Measurements from ENCODE around the gene VARS2.

DNA sequence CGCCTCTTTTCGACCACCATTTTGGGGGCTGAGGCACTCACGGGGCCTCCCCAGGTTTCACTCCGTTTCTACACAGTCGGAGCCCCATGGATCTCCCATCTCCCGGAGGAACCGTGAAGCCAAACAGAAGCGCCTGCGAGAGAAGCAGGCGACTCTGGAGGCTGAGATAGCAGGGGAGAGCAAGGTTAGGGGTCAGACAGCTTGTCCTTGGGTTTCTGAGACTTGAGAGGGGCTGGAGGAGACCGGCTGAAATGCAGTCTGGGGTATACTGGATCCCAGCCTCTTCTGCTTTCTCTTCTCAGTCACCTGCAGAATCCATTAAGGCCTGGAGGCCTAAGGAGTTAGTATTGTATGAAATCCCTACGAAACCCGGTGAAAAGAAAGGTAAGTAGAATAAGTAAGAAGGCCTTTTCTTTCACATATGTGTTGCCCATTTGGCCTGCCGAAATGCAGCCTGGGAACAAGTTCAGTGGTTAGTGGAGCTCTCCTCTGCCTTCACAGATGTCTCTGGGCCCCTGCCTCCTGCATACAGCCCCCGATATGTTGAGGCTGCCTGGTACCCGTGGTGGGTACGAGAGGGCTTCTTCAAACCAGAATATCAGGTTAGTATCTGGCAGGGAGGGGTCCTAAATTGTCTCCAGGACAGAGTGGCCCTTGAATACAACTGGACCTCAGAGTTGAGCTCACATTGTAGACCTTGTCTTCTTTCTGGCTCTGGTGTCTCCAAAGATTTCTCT lies 984 bp downstream of the VARS2 start:
- TF ChIP-seq, protein P1, sequence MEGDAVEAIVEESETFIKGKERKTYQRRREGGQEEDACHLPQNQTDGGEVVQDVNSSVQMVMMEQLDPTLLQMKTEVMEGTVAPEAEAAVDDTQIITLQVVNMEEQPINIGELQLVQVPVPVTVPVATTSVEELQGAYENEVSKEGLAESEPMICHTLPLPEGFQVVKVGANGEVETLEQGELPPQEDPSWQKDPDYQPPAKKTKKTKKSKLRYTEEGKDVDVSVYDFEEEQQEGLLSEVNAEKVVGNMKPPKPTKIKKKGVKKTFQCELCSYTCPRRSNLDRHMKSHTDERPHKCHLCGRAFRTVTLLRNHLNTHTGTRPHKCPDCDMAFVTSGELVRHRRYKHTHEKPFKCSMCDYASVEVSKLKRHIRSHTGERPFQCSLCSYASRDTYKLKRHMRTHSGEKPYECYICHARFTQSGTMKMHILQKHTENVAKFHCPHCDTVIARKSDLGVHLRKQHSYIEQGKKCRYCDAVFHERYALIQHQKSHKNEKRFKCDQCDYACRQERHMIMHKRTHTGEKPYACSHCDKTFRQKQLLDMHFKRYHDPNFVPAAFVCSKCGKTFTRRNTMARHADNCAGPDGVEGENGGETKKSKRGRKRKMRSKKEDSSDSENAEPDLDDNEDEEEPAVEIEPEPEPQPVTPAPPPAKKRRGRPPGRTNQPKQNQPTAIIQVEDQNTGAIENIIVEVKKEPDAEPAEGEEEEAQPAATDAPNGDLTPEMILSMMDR (IDR thresholded peaks at IDR 0.05): no peak
- TF ChIP-seq EP300 (IDR thresholded peaks at IDR 0.05): no peak
